A673 (cell line): ENCODE results near the gene MFNG.

ENCODE experiments used
- CTCF ChIP-seq: fragments of 300-800, 200-600 bp; sonication (generic); conservative IDR thresholded peaks from 2 replicates; pipeline ENCODE4 v1.5.1; 2017; ENCODE audit warnings: low read depth, mild to moderate bottlenecking, antibody characterized with exemption, low read length, moderate library complexity, mixed read lengths
- EZH2 ChIP-seq: fragments of 200-600 bp; sonication (generic); IDR thresholded peaks from 2 replicates; pipeline ENCODE4 v1.6.1; 2017; ENCODE audit warnings: borderline replicate concordance, low read depth, mild to moderate bottlenecking, mixed read lengths, antibody characterized with exemption, low read length; ENCODE audit not compliant: poor library complexity, severe bottlenecking

- TF ChIP-seq CTCF = no peak
- TF ChIP-seq EZH2 = no peak
These were observed 24.2 kb downstream of the MFNG start for GRCh38 chr22:37461961-37462360.
